IMR-90 (cell line): ENCODE results near the gene CNST.

Experiments used
- BHLHE40 ChIP-seq: fragments of 150-350 bp; IDR thresholded peaks from 2 replicates; pipeline ENCODE4 v1.6.1; 2016; ENCODE audit warnings: mild to moderate bottlenecking, low read depth, low read length
- CEBPB ChIP-seq: IDR thresholded peaks from 2 replicates; pipeline ENCODE4 v1.6.1; 2012; ENCODE audit warnings: low read depth, low read length, improper control_type of control experiment
- CHD1 ChIP-seq: IDR thresholded peaks from 2 replicates; pipeline ENCODE4 v1.6.1; 2012; ENCODE audit warnings: low read depth, low read length, improper control_type of control experiment
- CTCF ChIP-seq: conservative IDR thresholded peaks from 2 replicates; pipeline ENCODE4 v1.5.1; 2012; ENCODE audit warnings: mild to moderate bottlenecking, low read depth, low read length, improper control_type of control experiment
- MAFK ChIP-seq: IDR thresholded peaks from 2 replicates; pipeline ENCODE4 v1.6.1; 2012; ENCODE audit warnings: low read depth, low read length, improper control_type of control experiment
- MXI1 ChIP-seq: IDR thresholded peaks from 2 replicates; pipeline ENCODE4 v1.6.1; 2012; ENCODE audit warnings: low read depth, mild to moderate bottlenecking, low read length, moderate library complexity, borderline replicate concordance
- NFE2L2 ChIP-seq: fragments of 150-350 bp; IDR thresholded peaks from 2 replicates; pipeline ENCODE4 v1.6.1; 2016; ENCODE audit warnings: low read depth, mild to moderate bottlenecking, low read length
- POLR2A ChIP-seq: IDR thresholded peaks from 2 replicates; pipeline ENCODE4 v1.6.1; 2012; ENCODE audit warnings: mild to moderate bottlenecking, low read depth, low read length
- RAD21 ChIP-seq: IDR thresholded peaks from 2 replicates; pipeline ENCODE4 v1.6.1; 2012; ENCODE audit warnings: low read length, improper control_type of control experiment
- RCOR1 ChIP-seq: IDR thresholded peaks from 2 replicates; pipeline ENCODE4 v1.6.1; 2012; ENCODE audit warnings: mild to moderate bottlenecking, low read length, improper control_type of control experiment; ENCODE audit not compliant: insufficient replicate concordance
- RFX5 ChIP-seq: IDR thresholded peaks from 2 replicates; pipeline ENCODE4 v1.8.0; 2012; ENCODE audit warnings: low read depth, mild to moderate bottlenecking, low read length, moderate library complexity
- SMC3 ChIP-seq: fragments of 150-350 bp; IDR thresholded peaks from 2 replicates; pipeline ENCODE4 v1.6.1; 2016; ENCODE audit warnings: low read depth, mild to moderate bottlenecking, antibody characterized with exemption, low read length, moderate library complexity
- USF2 ChIP-seq: fragments of 150-350 bp; IDR thresholded peaks from 2 replicates; pipeline ENCODE4 v1.6.1; 2017; ENCODE audit warnings: mild to moderate bottlenecking, antibody characterized with exemption, low read length, low read depth

GRCh38 chr1:246591047-246591446, 24.8 kb downstream of the CNST start:
- TF ChIP-seq CTCF, result no peak
- no peak for TF ChIP-seq SMC3
- no peak for TF ChIP-seq POLR2A
- no peak for TF ChIP-seq CEBPB
- no peak for TF ChIP-seq RCOR1
- no peak for TF ChIP-seq USF2
- no peak for TF ChIP-seq BHLHE40
- TF ChIP-seq CHD1, result no peak
- TF ChIP-seq MAFK, result no peak
- TF ChIP-seq RFX5, result no peak
- no peak for TF ChIP-seq RAD21
- no peak for TF ChIP-seq MXI1
- TF ChIP-seq NFE2L2, result no peak
